COR-L47 (cell line): ENCODE measurements around the gene CHP2.
"Not testable (repeated sequence)": the region's sequence is repeated elsewhere in the genome, so short reads cannot be mapped to it uniquely, and the experiment has no call there.

Source experiments
- DNase-seq: peaks from one replicate; lab custom pipeline; 2025; lab: John Stamatoyannopoulos, UW

CHP2 gene

DNA sequence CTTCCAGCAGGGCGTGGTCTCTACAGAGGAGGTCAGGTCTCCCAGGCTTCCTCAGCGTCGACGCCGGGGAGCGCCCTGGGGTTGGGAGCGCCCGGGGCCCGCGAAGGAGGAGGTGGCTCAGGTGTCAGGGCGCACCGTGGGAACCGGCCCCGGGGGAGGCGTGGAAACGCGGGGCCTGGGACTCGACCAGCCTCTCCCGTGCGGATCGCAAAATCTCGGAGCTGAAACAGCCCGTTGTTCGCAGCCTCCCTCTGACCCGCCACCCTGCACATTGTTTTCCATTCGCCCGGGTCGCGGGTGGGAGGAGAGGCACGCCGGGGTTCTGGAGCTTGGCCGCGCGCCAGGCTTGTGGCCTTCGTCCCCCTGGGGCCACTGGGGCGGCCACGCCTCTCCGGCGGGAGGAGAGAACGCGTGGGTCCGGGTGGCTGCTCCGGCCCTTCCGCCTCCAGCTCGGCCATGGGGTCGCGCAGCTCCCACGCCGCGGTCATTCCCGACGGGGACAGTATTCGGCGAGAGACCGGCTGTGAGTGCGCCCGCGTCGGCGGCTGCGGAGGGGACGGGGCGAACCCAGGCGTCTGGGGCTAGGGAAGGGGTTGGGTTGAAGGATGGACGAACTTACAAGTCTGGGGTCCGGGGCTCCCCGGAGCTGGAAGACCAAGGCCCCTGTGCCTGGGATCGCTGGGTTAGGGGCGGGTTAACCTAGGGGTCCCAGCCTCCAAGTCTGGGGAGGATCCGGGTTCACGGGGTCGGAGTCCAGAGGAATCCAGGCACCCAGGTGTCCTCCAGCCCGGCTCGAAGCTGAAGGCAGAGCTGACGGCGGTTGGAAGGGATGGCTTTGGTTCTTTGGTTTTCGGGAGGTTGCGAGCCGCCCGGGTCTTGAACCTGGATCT, at the start of gene CHP2:
TSS of gene CHP2 (plus strand) at position 433 of the 890 bp plus-strand sequence. CDS start at position 457, 24 bp downstream.
- no peak for DNase-seq

DNA sequence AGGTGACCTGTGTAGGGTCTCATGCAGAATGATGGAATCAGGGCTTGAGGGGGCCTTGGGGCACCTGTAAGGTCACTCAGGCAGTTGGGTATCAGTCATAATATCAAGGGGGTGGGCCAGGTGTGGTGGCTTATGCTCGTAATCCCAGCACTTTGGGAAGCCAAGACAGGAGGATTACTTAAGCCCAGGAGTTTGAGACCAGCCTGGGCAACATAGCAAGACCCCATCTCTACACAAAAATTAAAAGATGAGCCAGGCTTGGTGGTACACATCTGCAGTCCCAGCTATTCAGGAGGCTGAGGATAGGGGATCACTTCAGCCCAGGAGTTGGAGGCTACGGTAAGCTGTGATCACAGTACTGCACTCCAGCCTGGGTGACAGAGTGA, 49.3 kb upstream of the CHP2 start:
- no peak for DNase-seq

DNA sequence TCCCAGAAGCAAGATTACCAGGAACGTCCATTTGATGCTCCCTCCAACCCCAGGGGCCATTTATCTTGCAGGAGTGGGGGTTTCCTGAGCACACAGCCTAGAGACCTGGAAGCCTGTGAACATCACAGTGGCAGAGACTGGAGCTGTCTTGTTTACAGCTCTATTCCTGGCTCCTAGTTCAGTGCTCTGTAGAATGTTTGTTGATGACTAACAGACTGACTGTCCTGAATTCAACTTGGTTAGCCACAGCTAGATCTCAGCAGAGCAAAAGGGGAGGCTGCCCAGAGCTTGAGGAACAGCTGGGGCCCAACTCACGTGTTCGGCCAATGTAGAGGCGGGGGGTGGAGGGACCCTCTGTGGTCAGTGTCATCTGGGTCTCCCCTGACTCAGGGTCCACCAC, 48.4 kb upstream of the CHP2 start:
- no peak for DNase-seq

DNA sequence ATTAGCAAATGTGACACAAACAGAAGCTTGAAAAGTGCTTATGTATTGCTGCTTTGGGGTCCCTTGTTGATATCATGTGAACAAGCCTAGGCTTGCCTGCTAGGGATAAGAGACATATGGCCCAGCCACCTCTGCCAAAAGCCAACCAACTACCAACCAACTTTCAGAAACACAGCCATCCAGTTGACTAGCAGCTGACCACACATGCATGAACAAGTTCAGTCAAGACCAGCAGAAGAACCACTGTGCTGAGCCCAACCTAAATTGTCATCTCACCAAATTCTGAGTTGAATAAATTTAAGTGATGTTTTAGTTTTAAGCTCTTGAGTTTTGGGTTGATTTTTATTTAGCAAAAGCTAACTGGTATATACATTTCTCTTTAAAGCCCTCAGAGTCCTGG, 45.3 kb upstream of the CHP2 start:
- no peak for DNase-seq

DNA sequence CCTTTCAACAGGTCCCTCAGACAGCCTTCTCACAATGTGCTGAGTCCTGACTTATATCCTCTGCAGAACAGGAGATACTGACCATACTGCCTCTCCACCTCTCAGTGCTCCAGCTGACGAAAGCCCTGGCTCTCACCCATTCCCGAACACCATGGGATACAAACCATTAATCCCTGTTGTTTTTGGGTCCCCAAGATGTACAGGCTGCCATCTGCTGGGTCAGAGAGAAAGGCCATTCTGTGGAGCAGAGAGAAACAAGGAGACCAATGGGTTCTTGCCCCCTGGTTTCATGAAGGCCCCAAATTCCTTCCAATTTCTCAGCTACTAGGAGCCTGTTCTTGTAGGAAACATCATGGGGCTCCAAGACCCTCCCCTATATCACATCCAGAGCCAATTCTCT, 44.8 kb upstream of the CHP2 start:
- no peak for DNase-seq

DNA sequence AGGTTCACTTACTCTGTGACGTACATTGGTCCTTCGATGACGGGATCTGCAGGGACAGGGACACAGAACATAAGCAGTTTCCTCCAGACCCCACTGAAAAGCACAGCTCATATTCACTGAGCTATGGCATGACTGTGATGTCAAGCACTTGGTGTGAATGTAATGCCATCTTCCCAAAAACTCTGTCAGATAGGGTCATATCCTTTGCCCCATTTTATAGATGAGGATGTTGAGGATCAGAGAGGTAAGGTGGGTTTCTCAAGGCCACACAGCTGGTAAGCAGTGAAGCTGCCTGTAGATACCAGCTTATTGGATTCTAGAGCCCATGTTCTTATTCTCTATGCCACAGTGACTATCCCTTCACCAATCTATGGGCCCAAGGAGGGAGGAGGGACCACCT, 44.3 kb upstream of the CHP2 start:
- DNase-seq = no peak

DNA sequence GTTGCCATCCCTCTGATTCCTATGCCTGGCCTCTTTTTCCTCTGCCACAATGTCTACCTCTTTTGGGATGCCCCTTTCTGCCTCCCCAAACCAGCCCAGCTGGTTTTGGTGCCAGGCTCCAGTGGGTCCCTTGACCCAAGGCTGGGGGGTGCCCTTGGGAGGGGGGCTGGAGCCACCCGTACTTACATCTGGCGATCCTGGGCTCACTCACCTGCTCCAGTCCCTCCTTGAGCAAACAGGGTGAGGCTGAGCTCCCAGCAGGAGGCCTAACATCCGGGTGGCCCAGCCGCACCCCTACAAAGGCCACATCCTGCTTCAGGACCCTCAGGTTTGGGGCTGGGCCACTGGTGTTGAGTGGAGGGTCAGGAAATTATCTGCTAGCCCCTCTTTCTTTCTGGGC, 43.0 kb upstream of the CHP2 start:
- peak; percentile 2 for DNase-seq

DNA sequence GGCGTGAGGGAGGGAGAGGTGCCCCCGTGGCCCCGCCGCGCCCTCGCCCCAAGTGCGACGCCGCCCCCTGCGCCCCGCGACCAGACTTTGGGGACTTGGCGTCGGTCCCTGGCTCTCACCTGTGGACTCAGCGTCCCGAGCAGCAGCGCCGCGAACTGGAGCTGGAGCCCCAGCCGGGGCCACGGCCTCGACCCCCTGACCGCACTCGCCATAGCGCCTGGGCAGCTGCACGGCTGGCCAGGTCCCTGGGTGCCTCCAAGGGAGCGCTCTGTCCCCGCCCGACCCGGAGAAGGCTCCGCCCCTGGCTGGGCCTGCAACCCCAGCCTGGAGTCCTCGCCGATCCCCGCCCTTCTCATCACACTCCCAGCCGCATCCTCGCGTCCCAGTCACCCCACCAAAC, 41.9 kb upstream of the CHP2 start, which contains the start of gene ERN2:
TSS of gene ERN2 (minus strand) at position 247 of the 400 bp plus-strand sequence. CDS start at position 212, 35 bp downstream.
- no peak for DNase-seq

DNA sequence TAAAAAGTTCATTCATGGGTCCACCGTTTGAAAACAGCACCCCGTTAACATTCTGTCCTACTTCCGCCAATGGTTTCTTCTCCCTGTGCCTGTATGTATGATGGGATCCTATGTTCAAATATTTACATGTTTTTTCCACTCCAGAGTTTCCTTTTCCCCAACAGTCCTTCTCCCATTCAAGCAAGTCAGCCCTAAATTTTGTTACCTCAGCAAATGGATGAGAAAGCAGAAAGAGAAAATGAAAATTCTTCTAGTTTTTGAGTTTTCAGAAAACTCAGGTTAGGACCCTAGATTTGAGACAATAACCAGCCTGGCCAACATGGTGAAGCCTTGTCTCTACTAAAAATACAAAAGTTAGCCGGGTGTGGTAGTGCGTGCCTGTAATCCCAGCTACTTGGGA, 38.3 kb upstream of the CHP2 start:
- DNase-seq = no peak

DNA sequence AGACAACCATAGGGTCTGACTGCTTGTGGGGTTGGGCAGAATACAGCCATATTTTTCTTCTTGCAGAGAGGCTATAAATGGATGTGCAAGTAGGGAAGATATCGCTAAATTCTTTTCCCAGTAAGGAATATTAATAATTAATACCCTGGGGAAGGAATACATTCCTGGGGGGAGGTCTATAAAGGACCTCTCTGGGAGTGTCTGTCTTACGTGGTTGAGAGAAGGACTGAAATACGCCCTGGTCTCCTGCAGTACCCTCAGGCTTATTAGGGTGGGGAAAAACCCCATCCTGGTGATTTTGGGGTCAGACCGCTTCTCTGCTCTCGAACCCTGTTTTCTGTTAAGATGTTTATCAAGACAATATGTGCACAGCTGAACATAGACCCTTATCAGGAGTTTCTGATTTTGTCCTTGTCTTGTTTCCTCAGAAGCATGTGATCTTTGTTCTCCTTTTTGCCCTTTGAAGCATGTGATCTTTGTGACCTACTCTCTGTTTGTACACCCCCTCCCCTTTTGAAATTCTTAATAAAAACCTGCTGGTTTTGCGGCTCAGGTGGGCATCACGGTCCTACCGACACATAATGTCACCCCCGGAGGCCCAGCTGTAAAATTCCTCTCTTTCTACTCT, 32.1 kb upstream of the CHP2 start:
- not testable (repeated sequence) for DNase-seq

DNA sequence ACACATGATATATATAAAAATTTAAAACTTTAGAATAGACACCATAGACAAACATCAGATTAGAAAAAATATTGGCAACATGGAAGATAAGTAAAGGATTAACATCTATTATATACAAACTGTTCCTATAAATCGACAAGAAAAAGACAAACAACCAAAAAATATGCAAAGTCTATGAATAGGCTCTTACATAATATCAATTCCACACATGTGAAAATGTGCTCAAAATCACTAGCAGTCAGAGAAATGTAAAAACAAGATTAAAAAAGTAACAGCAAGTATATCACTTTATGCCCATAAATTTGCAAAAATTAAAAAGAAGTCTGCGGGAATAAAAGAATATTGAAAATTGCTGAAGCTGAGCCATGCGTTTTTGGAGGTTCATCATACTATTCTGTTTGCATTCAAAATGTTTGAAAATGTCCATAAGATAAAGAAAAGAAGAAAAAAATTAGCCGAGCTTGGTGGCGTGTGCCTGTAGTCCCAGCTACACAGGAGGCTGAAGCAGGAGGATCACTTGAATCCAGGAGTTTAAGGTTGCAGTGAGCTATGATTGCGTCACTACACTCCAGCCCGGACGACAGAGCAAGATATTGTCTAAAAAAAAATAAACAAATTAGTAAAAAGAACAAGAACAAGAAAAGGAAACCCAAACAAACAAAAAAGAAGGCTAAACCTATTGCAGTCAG, 30.6 kb upstream of the CHP2 start:
- no peak for DNase-seq

DNA sequence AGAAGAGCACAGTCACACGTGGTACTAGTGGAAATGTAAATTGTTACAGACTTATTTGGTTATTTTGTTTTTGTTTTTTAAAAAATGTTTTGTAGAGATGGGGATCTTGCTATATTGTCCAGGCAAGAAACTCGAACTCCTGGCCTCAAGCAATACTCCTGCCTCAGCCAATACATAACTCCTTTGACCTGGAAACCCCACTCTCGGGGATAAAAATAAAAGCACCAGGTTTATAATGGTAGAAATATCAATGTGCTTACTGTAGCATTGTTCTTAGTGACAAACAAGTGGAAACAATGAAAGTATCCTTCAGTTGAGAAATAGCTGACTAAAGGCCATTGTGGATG, 30.1 kb upstream of the CHP2 start:
- DNase-seq = no peak

DNA sequence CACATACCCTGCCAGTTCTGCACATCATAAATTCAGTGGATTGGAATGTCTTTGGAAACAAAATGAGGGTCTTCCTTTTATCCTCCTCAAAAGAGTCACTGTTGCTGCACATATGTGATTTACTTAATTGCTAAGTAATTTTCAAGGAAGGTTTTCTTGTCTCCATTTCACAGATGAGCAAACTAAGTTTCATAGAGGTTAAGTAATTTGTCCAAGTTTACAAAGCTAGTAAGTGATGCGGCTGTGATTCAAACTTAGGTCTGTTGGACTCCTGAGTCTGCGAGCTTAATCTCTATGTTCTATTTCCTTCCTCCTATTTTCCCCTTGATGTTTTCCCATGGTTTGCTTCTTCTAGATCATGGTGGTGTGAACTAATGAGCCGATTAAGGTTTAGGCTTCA, 28.1 kb upstream of the CHP2 start:
- DNase-seq = no peak

DNA sequence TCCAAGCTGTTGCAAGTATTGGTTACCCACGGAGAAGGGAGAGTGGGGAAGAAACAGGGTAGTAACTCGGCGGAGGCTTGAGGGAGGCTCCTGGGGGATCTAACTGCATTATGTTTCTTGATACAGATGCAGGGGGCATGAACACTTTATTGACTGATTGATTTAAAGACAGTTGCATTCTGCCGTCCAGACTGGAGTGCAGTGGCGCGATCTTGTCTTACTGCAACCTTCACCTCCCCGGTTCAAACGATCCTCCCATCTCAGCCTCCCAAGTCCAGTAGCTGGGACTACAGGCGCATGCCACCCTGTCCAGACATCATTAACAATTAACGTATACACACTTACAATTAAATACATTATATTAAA, 26.7 kb upstream of the CHP2 start:
- DNase-seq = no peak

DNA sequence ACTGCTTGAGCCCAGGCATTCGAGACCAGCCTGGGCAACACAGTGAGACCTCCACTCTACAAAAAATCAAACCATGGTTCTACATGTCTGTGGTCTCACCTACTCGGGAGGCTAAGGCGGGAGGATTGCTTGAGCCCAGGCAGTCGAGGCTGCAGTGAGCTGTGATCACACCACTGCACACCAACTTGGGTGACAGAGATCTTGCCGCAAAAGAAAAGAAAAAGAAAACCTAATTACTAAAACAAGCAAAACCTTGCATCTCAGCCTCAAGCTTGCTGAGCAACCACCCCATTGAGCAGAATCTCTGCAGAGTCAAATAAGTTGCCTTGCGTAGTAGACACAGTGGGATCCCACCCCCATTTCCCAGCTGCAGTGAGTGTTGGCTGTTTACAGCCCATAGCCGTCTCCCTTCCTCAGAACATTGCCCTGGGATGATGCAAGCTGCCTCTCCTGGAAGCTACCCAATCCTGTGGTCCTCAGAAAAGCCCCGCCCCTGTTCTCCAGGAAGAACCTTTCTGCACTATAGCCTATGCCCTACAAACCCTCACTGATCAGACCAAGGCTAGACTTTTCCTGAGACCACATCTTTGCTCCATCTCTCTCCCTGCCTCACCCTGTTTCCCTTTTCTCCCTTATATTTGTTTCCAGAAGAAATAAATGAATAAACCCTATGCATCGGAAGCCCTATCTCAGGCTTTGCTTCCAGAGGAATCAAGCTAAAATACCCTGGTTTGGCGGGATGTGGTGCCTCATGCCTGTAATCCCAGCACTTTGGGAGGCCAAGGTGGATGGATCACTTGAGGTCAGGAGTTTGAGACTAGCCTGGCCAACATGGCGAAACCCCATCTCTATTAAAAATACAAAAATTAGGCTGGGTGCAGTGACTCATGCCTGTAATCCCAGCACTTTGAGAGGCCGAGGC, 25.1 kb upstream of the CHP2 start:
- no peak for DNase-seq

DNA sequence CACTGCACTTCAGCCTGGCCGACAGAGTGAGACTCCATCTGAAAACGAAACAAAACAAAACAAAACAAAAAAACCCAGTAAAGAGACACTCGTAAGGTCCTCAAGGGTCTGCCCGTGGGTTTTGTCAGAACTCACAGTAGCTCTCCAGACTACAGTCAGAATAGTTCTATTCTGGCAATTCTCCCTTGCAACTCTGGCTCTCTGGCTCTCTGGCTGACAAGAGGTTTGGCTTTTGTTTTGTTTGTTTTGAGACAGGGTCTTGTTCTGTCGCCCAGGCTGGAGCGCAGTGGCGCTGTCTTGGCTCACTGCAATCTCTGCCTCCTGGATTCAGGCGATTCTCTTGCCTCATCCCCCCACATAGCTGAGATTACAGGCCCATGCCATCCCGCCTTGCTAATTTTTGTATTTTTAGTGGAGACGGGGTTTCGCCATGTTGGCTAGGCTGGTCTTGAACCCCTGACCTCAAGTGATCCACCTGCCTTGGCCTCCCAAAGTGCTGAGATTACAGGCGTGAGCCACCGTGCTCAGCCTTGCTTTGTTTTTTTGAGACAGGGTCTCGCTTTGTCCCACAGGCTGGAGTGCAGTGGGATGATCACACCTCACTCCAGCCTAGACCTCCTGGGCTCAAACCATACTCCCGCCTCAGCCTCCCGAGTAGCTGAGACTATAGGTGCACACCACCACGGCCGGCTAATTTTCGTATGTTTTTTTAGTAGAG, 20.5 kb upstream of the CHP2 start:
- DNase-seq = no peak

DNA sequence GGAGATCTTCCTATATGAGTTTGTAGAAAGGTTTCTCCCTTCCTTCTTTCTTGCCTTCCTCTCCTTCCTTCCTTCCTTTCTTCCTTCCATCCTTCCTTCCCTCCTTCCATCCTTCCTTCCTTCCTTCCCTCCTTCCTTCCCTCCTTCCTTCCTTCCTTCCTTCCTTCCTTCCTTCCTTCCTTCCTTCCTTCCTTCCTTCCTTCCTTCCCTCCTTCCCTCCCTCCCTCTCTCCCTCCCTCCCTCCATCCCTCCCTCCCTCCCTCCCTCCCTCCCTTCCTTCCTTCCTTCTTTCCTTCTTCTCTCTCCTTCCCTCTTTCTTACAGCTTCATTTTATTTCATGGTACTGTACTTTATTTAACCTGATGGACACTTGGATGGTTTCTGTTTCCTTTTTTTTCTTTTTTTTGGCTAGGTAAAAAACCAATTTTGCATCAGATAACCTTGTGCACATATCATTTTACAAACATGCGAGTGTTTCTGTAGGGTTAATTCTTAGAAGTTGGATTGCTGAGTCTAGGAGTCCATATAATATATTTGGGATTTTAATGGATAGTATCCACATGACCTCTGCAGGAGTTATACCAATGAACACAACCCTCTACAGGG, 17.3 kb upstream of the CHP2 start:
- DNase-seq = not testable (repeated sequence)

DNA sequence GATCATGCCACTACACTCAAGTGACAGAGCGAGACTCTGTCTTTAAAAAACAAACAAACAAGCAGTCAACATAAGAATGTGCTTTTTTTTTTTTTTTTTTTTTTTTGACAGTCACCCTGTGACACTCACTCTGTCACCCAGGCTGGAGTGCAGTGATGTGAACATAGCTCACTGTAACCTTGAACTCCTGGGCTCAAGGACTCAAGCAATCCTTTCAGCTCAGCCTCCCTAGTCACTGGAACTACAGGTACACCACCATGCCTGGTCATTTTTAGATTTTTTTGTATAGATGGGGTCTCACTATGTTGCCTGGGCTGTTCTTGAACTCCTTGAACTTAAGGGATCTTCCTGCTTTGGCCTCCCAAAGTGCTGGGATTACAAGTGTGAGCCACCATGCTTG, 15.3 kb upstream of the CHP2 start:
- DNase-seq = no peak

DNA sequence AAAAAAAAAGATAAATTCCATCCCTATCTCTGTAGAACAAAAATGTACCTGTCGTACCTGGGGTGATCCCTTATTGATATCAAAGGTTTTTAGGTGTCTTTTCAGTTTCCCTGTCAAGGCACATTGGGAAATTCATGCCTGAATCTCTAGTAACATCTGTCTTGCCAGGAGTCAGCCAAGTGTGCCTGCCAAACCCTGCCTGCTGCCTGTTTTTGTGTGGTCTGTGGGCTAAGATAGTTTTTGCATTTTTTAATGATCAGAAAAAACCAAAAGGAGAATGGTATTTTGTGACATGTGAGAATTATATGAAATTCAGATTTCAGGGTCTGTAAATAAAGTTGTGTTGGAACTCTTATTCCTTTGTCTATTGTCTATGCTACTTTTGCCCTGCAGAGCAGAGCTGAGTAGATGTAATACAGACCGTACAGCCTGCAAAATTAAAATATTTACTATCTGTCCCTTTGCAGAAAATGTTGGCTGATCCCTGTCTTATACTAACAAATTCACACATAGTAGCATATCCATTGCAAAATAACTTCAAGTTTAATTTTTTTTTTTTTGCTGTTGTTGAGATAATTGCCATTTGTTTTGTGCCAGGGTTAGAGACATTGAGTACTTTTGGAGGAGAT, 13.0 kb upstream of the CHP2 start:
- DNase-seq = no peak

DNA sequence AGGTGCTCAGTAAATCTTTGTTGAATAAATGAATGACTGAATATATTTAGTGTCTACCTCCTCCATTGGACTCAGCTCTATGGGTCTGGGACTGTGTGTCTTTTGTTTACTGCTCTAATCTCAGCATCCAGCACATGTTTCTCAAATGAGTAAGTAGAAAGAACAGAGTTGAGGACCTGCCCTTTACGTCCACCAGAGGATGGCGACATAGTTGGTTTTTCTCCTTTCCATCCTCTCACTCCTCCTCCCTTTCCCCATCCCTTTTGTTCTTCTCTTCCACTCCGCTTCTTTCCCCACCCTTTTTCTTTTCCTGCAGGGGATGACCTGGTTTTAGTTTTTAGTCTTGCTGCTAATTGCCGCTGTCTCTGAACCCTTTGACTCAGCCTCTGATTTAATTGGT, 12.1 kb upstream of the CHP2 start:
- DNase-seq = no peak
